HepG2 (cell line): Measurements from ENCODE around the gene PPP2R2B. TPM values are rescaled to one million over a fixed set of nuclear protein-coding genes. Genes with fewer than 3 reads are reported as not detected.

Experiments
- ATAC-seq: fragments of 200-7000 bp; cut with Tn5 transposase; 3 replicates; pipeline ENCODE4 v1.9.1; 2020; ENCODE audit warnings: mild to moderate bottlenecking, moderate library complexity
- BruUV-seq: library from RNA; stranded (reverse); fragments of 400-500 nt; replicated peaks from 2 replicates; lab custom pipeline; 2021; lab: Mats Ljungman, UMichigan
- CTCF ChIA-PET: fragments of 300-600 bp; formaldehyde crosslinking; extraction: SDS; loops from one replicate; lab custom pipeline; 2021; ENCODE audit warnings: low total read pairs, inconsistent platforms, low intra/inter-chr PET ratio; lab: Yijun Ruan, JAX
- POLR2A ChIA-PET: fragments of 350-600 bp; sonication (Branson Sonifier 250); formaldehyde crosslinking; loops from one replicate; lab custom pipeline; 2020; ENCODE audit warnings: antibody characterized with exemption, inconsistent platforms; lab: Yijun Ruan, JAX
- DNase-seq: peaks from one replicate; pipeline ENCODE4 v3.0.0-alpha.2; 2015; ENCODE audit warnings: low spot score
- FAIRE-seq: peaks from 3 replicates; lab custom pipeline; 2011; peaks lifted over from hg19 to GRCh38; lab: Jason Lieb, UNC
- H2AFZ ChIP-seq: one replicate; pipeline ENCODE4 v1.6.1; 2011; ENCODE audit warnings: low read length, inconsistent platforms
- H3K27ac ChIP-seq: fragments of 300-600 bp; 3 replicates; pipeline ENCODE4 v1.8.0; 2011; ENCODE audit warnings: mixed run types, mild to moderate bottlenecking, mixed read lengths, low read length, inconsistent platforms; ENCODE audit not compliant: insufficient read depth; ENCODE audit errors: extremely low read length
- H3K27me3 ChIP-seq, 2 experiments: fragments of 200-600 bp in 1 of 2; 2 replicates in 1 of 2; 3 replicates in 1 of 2; pipeline versions ENCODE4 v1.6.0 to v1.8.0; 2011; ENCODE audit warnings: low read length in 2 of 2, mild to moderate bottlenecking in 2 of 2, moderate library complexity in 2 of 2, inconsistent platforms in 1 of 2; ENCODE audit not compliant: insufficient read depth in 2 of 2, control insufficient read depth in 1 of 2
- H3K36me3 ChIP-seq, 2 experiments: fragments of 200-600 bp in 1 of 2; replicated peaks in 1 of 2; 2 replicates in 1 of 2; 3 replicates in 1 of 2; pipeline versions ENCODE4 v1.5.1 to v1.8.0; 2011; ENCODE audit warnings: low read length in 2 of 2, inconsistent platforms in 1 of 2; ENCODE audit not compliant: insufficient read depth in 2 of 2, control insufficient read depth in 1 of 2
- H3K4me1 ChIP-seq: 2 replicates; pipeline ENCODE4 v1.5.1; 2012; ENCODE audit warnings: low read length, inconsistent platforms; ENCODE audit not compliant: insufficient read depth
- H3K4me2 ChIP-seq: 2 replicates; pipeline ENCODE4 v1.6.0; 2011; ENCODE audit warnings: low read depth, low read length, inconsistent platforms
- H3K4me3 ChIP-seq, 3 experiments: fragments of 200-600 bp in 1 of 3; sonication (generic), shearing (Covaris generic) in 1 of 3; replicated peaks in 1 of 3; 2 replicates each; pipeline ENCODE4 v1.5.1; 2011 to 2016; ENCODE audit warnings: low read length in 3 of 3, inconsistent platforms in 2 of 3, low read depth in 2 of 3, mild to moderate bottlenecking in 2 of 3, control low read depth in 1 of 3, mixed read lengths in 1 of 3; ENCODE audit not compliant: insufficient read depth in 1 of 3
- H3K79me2 ChIP-seq: one replicate; pipeline ENCODE4 v1.6.1; 2011; ENCODE audit warnings: low read length, inconsistent platforms; ENCODE audit not compliant: insufficient read depth
- H3K9ac ChIP-seq: 2 replicates; pipeline ENCODE4 v1.6.0; 2011; ENCODE audit warnings: mild to moderate bottlenecking, low read depth, low read length, inconsistent platforms; ENCODE audit not compliant: insufficient read depth
- H3K9me3 ChIP-seq: 2 replicates; pipeline ENCODE4 v1.5.1; 2012; ENCODE audit warnings: mild to moderate bottlenecking, low read length
- H4K20me1 ChIP-seq: 2 replicates; pipeline ENCODE4 v1.6.0; 2011; ENCODE audit warnings: inconsistent platforms, mild to moderate bottlenecking, low read length, moderate library complexity; ENCODE audit not compliant: insufficient read depth
- HES4 ChIP-seq: sonication (generic); formaldehyde crosslinking; IDR thresholded peaks from 2 replicates; pipeline ENCODE4 v1.9.0; 2021; ENCODE audit warnings: mild to moderate bottlenecking, missing genetic modification reagents, borderline replicate concordance
- KLF16 ChIP-seq, 2 experiments: sonication (generic) in 1 of 2; formaldehyde crosslinking in 1 of 2; IDR thresholded peaks; 2 replicates each; pipeline versions ENCODE4 v1.6.1 to v1.8.0; 2016 to 2023; ENCODE audit warnings: missing genetic modification reagents in 2 of 2, missing compliant biosample characterization in 1 of 2
- RNF2 ChIP-seq: fragments of 450-650 bp; conservative IDR thresholded peaks from 2 replicates; pipeline ENCODE4 v1.6.1; 2016; ENCODE audit warnings: low read depth
- TIGD3 ChIP-seq: sonication (generic); formaldehyde crosslinking; IDR thresholded peaks from 2 replicates; pipeline ENCODE4 v1.5.1; 2020; ENCODE audit warnings: mild to moderate bottlenecking, missing genetic modification reagents, borderline replicate concordance
- ZBTB38 ChIP-seq: sonication (generic); formaldehyde crosslinking; IDR thresholded peaks from 2 replicates; pipeline ENCODE4 v1.5.1; 2020; ENCODE audit warnings: mild to moderate bottlenecking, missing genetic modification reagents
- ZBTB7B ChIP-seq: sonication (generic); formaldehyde crosslinking; IDR thresholded peaks from 2 replicates; pipeline ENCODE4 v1.4.0; 2020; ENCODE audit warnings: missing genetic modification reagents
- ZNF263 ChIP-seq: sonication (generic); formaldehyde crosslinking; IDR thresholded peaks from 2 replicates; pipeline ENCODE4 v1.4.0; 2020; ENCODE audit warnings: missing genetic modification reagents
- ZNF33A ChIP-seq: sonication (generic); formaldehyde crosslinking; IDR thresholded peaks from 2 replicates; pipeline ENCODE4 v1.5.1; 2020; ENCODE audit warnings: missing genetic modification reagents, mild to moderate bottlenecking, moderate library complexity, borderline replicate concordance
- ZNF468 ChIP-seq: sonication (generic); formaldehyde crosslinking; IDR thresholded peaks from 2 replicates; pipeline ENCODE4 v1.8.0; 2022; ENCODE audit warnings: mild to moderate bottlenecking, moderate library complexity, missing genetic modification reagents
- ZNF577 ChIP-seq: sonication (generic); formaldehyde crosslinking; IDR thresholded peaks from 2 replicates; pipeline ENCODE4 v1.4.0; 2020; ENCODE audit warnings: mild to moderate bottlenecking, low read depth, missing genetic modification reagents, borderline replicate concordance
- ZSCAN5A ChIP-seq: sonication (generic); formaldehyde crosslinking; IDR thresholded peaks from 2 replicates; pipeline ENCODE4 v1.8.0; 2022; ENCODE audit warnings: mild to moderate bottlenecking, missing genetic modification reagents, borderline replicate concordance
- WGBS: methylation state at CpG from one replicate; pipeline ENCODE4 v1.1.6; 2017; ENCODE audit warnings: low lambda C conversion rate; 5-methylcytosine and 5-hydroxymethylcytosine counted together
- in situ Hi-C: cut with HindIII; loops from 2 replicates; pipeline ENCODE4 v1.10.0; 2017; ENCODE audit warnings: low pct_unique_long_range_greater_than_20kb; ENCODE audit not compliant: extremely low pct_ligation_motif_present
- intact Hi-C: fragments of 100-400 bp; cut with micrococcal nuclease; formaldehyde crosslinking; loops from one replicate; pipeline ENCODE4 v1.10.0; 2022; ENCODE audit not compliant: unreplicated experiment
- polyA plus RNA-seq, 8 experiments: library from polyadenylated mRNA; depleted of rRNA in 3 of 8; stranded (reverse) in 7 of 8; unstranded in 1 of 8; fragments of >200 nt; fragmentation: Illumina TruSeq in 4 of 8; extraction: Trizol in 4 of 8; gene quantifications; 2 replicates each; pipeline versions ENCODE4 v1.2.1 to v1.2.3, GENCODE V29; 2011 to 2016; ENCODE audit warnings: low read depth in 4 of 8, missing spikeins in 1 of 8, mixed read lengths in 1 of 8; ENCODE audit not compliant: insufficient read depth in 1 of 8
- total RNA-seq, 5 experiments: library from RNA; depleted of rRNA; stranded (reverse); fragments of >200 nt; fragmentation: Illumina TruSeq; extraction: Trizol; gene quantifications; 2 replicates each; pipeline ENCODE4 v1.2.3, GENCODE V29; 2016; ENCODE audit warnings: low read depth in 1 of 5

PPP2R2B gene
- total and polyA plus RNA-seq, 2 of the 13 experiments (the other 11 are each of a cell fraction or from before 2014, with no cell fraction given) = not detected

- H3K9me3 ChIP-seq = no peaks in the 10 kb centered on the region
- no peak overlapping the region for H3K9ac ChIP-seq
- TF ChIP-seq ZNF468 (CRISPR knock-in tag) = no peak
- TF ChIP-seq ZBTB38 (CRISPR knock-in tag) = no peak
- no peak for TF ChIP-seq ZBTB7B (CRISPR knock-in tag)
- no peak for TF ChIP-seq RNF2
- TF ChIP-seq ZSCAN5A (CRISPR knock-in tag) = no peak
- no peak for TF ChIP-seq ZNF263 (CRISPR knock-in tag)
- TF ChIP-seq HES4 = no peak
- no peak for TF ChIP-seq ZNF33A (CRISPR knock-in tag)
- TF ChIP-seq TIGD3 (CRISPR knock-in tag) = no peak
- no peak for TF ChIP-seq ZNF577
- TF ChIP-seq KLF16 (CRISPR knock-in tag; IDR thresholded peaks at IDR 0.05) = no peak
- H3K79me2 ChIP-seq = no peaks in the 10 kb centered on the region
- CTCF ChIA-PET = no interaction called here
- 5% methylated on average over 2 of the region's 2 CpGs for WGBS
- ATAC-seq (no peak), DNase-seq (no peak), FAIRE-seq (no peak)
- in situ Hi-C loops = no loop called here
- H3K4me3 ChIP-seq = no peak overlapping the region
- intact Hi-C loops = no loop called here
- POLR2A ChIA-PET = no interaction called here
- no peaks in the 10 kb centered on the region for H3K36me3 ChIP-seq
- BruUV-seq = no TSS peak
- peaks cover 0 to 2% of the 10 kb centered on the region in 2 experiments; a peak in 2 of 5 replicates for H3K27me3 ChIP-seq
- no peak overlapping the region for H3K27ac ChIP-seq
- H4K20me1 ChIP-seq = no peaks in the 10 kb centered on the region
- no peak overlapping the region for H3K4me2 ChIP-seq
- H3K4me1 ChIP-seq = no peaks in the 10 kb centered on the region
- no peak overlapping the region for H2AFZ ChIP-seq
Measured at GRCh38 chr5:146588331-146589027, 290.1 kb downstream of the PPP2R2B start.
